Measurements from ENCODE around the gene ATR. TPM values are rescaled to one million over a fixed set of nuclear protein-coding genes. Genes with fewer than 3 reads are reported as not detected.
A peak's percentile ranks its signal among the peaks of the same experiment; 100 is the strongest.
"Not testable (repeated sequence)": the region's sequence is repeated elsewhere in the genome, so short reads cannot be mapped to it uniquely, and the experiment has no call there.

The ATR gene
- polyA plus RNA-seq, 1 donor from 2014 or later, result 26.1 TPM

DNA sequence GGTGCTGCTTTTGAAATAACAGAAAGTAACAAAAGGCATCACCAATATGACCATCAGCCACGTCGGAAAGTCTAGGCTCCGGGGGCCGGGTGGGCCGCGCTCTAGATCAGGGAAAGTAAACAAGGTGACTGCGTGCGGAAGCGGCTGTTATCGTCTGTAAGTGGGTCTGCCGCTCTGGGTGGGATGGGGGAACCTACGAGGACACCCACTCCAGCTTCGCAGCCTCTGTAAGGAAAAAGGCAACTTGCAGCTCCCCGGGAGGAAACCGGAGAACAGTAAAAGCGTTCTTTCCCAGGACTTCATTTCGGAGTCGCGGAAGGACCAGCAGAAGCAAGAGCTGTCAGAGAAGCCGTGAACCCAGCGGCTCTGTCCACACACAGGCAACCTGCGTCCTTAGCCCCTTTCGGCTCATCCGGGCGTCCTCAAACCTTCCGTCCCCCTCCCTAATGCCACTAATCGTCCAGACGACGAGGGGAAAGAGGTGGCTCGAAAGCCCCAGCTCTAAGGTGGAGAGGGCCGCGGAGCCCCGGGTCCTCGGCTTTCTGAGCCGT lies 131.2 kb downstream of the ATR start:
- Histone ChIP-seq H4K20me1 (ENCODE audit: insufficient read depth) (no peaks in the 10 kb centered on the region), H3K4me2 (ENCODE audit: low read length) (peak overlapping the region; percentile 80), H3K36me3 (ENCODE audit: insufficient read depth, low read length) (no peaks in the 10 kb centered on the region), H3K9ac (ENCODE audit: low read length) (peak overlapping the region; percentile 87), H3K4me3 (ENCODE audit: low read length) (peak overlapping the region; percentile 92), H3K9me3 (ENCODE audit: low read length) (no peaks in the 10 kb centered on the region), H3K27ac (ENCODE audit: low read length) (peak overlapping the region; percentile 81), H3F3A (ENCODE audit: insufficient read depth, low read length, poor library complexity, severe bottlenecking) (no peaks in the 10 kb centered on the region), H3K27me3 (ENCODE audit: insufficient read depth, low read depth, low read length) (no peaks in the 10 kb centered on the region), H3K79me2 (replicated peaks; ENCODE audit: insufficient read depth, low read length) (peaks cover 46% of the 10 kb centered on the region), H2AFZ (ENCODE audit: low read depth, low read length) (peak overlapping the region; percentile 92), H3K9me2 (ENCODE audit: insufficient read depth, low read length) (no peaks in the 10 kb centered on the region)
- TF ChIP-seq, protein P1, sequence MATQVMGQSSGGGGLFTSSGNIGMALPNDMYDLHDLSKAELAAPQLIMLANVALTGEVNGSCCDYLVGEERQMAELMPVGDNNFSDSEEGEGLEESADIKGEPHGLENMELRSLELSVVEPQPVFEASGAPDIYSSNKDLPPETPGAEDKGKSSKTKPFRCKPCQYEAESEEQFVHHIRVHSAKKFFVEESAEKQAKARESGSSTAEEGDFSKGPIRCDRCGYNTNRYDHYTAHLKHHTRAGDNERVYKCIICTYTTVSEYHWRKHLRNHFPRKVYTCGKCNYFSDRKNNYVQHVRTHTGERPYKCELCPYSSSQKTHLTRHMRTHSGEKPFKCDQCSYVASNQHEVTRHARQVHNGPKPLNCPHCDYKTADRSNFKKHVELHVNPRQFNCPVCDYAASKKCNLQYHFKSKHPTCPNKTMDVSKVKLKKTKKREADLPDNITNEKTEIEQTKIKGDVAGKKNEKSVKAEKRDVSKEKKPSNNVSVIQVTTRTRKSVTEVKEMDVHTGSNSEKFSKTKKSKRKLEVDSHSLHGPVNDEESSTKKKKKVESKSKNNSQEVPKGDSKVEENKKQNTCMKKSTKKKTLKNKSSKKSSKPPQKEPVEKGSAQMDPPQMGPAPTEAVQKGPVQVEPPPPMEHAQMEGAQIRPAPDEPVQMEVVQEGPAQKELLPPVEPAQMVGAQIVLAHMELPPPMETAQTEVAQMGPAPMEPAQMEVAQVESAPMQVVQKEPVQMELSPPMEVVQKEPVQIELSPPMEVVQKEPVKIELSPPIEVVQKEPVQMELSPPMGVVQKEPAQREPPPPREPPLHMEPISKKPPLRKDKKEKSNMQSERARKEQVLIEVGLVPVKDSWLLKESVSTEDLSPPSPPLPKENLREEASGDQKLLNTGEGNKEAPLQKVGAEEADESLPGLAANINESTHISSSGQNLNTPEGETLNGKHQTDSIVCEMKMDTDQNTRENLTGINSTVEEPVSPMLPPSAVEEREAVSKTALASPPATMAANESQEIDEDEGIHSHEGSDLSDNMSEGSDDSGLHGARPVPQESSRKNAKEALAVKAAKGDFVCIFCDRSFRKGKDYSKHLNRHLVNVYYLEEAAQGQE (IDR thresholded peaks at IDR 0.05; ENCODE audit: borderline replicate concordance), result peak; percentile 56
- no peak for TF ChIP-seq SMC3 (conservative IDR thresholded peaks at IDR 0.05; ENCODE audit: poor library complexity)

DNA sequence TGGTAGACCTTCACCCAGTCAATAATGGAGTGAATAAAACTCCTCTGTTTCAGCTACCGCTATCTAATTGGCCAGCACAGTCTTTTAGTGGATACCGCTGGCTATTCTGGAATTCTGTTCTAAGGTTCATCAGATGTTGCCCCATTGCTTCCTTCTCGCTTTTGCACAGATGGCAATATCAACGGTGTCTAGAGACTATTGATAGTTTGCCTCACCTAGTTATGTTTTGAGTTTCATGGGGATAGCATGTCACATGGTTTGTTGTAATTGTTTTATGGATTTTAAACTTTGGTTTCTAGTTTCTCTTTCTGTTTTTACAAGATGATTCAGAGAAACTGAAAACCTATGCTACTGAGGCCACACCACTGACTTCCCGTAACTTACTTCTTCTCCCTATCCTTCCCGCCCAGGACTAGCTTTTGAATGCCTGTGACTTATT lies 132.7 kb downstream of the ATR start:
- H2AFZ ChIP-seq (ENCODE audit: low read depth, low read length), result no peak overlapping the region
- H3K27me3 ChIP-seq (ENCODE audit: insufficient read depth, low read depth, low read length), result no peaks in the 10 kb centered on the region
- H3K4me2 ChIP-seq (ENCODE audit: low read length), result peak overlapping the region; percentile 80
- no peak for TF ChIP-seq RAD21 (conservative IDR thresholded peaks at IDR 0.05)
- TF ChIP-seq, protein P2, sequence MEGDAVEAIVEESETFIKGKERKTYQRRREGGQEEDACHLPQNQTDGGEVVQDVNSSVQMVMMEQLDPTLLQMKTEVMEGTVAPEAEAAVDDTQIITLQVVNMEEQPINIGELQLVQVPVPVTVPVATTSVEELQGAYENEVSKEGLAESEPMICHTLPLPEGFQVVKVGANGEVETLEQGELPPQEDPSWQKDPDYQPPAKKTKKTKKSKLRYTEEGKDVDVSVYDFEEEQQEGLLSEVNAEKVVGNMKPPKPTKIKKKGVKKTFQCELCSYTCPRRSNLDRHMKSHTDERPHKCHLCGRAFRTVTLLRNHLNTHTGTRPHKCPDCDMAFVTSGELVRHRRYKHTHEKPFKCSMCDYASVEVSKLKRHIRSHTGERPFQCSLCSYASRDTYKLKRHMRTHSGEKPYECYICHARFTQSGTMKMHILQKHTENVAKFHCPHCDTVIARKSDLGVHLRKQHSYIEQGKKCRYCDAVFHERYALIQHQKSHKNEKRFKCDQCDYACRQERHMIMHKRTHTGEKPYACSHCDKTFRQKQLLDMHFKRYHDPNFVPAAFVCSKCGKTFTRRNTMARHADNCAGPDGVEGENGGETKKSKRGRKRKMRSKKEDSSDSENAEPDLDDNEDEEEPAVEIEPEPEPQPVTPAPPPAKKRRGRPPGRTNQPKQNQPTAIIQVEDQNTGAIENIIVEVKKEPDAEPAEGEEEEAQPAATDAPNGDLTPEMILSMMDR (IDR thresholded peaks at IDR 0.05; ENCODE audit: poor library complexity, severe bottlenecking), result no peak
- TF ChIP-seq TAF1 (IDR thresholded peaks at IDR 0.05; ENCODE audit: low read depth), result no peak
- no peak for TF ChIP-seq EZH2 (IDR thresholded peaks at IDR 0.05; ENCODE audit: borderline replicate concordance, insufficient read depth, low read length, poor library complexity, severe bottlenecking)
- TF ChIP-seq EP300 (conservative IDR thresholded peaks at IDR 0.05; ENCODE audit: poor library complexity, severe bottlenecking), result no peak
- no peak for TF ChIP-seq MXI1 (conservative IDR thresholded peaks at IDR 0.05; ENCODE audit: poor library complexity, severe bottlenecking)
- peak overlapping the region; percentile 92 for H3K4me3 ChIP-seq (ENCODE audit: low read length)
- no peaks in the 10 kb centered on the region for H3F3A ChIP-seq (ENCODE audit: insufficient read depth, low read length, poor library complexity, severe bottlenecking)
- H3K9ac ChIP-seq (ENCODE audit: low read length), result no peak overlapping the region
- H3K9me3 ChIP-seq (ENCODE audit: low read length), result no peaks in the 10 kb centered on the region
- no peaks in the 10 kb centered on the region for H3K9me2 ChIP-seq (ENCODE audit: insufficient read depth, low read length)
- no peaks in the 10 kb centered on the region for H3K36me3 ChIP-seq (ENCODE audit: insufficient read depth, low read length)
- H3K79me2 ChIP-seq (replicated peaks; ENCODE audit: insufficient read depth, low read length), result peaks cover 46% of the 10 kb centered on the region
- no peak overlapping the region for H3K27ac ChIP-seq (ENCODE audit: low read length)
- no peaks in the 10 kb centered on the region for H4K20me1 ChIP-seq (ENCODE audit: insufficient read depth)

DNA sequence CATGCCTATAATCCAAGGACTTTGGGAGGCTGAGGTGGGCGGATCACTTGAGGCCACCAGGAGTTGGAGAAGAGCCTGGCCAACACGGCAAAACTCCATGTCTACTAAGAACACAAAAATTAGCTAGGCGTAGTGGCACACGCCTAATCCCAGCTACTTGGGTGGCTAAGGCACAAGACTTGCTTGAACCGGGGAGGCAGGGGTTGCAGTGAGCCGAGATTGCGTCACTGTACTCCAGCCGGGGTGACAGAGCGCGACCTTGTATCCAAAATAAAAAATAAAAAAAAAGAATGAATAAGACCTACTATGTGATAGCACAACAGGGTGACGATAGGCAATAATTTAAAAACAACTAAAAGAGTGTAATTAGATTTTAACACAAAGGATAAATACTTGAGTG lies 134.2 kb downstream of the ATR start:
- H3K4me3 ChIP-seq (ENCODE audit: low read length), result no peak overlapping the region
- TF ChIP-seq RAD21 (conservative IDR thresholded peaks at IDR 0.05), result no peak
- no peaks in the 10 kb centered on the region for H3F3A ChIP-seq (ENCODE audit: insufficient read depth, low read length, poor library complexity, severe bottlenecking)
- no peak overlapping the region for H3K27ac ChIP-seq (ENCODE audit: low read length)
- peaks cover 46% of the 10 kb centered on the region for H3K79me2 ChIP-seq (replicated peaks; ENCODE audit: insufficient read depth, low read length)
- no peak overlapping the region for H2AFZ ChIP-seq (ENCODE audit: low read depth, low read length)
- no peaks in the 10 kb centered on the region for H3K36me3 ChIP-seq (ENCODE audit: insufficient read depth, low read length)
- H3K9me2 ChIP-seq (ENCODE audit: insufficient read depth, low read length), result no peaks in the 10 kb centered on the region
- H3K4me2 ChIP-seq (ENCODE audit: low read length), result no peak overlapping the region
- no peaks in the 10 kb centered on the region for H3K9me3 ChIP-seq (ENCODE audit: low read length)
- no peaks in the 10 kb centered on the region for H4K20me1 ChIP-seq (ENCODE audit: insufficient read depth)
- no peaks in the 10 kb centered on the region for H3K27me3 ChIP-seq (ENCODE audit: insufficient read depth, low read depth, low read length)
- H3K9ac ChIP-seq (ENCODE audit: low read length), result no peak overlapping the region

DNA sequence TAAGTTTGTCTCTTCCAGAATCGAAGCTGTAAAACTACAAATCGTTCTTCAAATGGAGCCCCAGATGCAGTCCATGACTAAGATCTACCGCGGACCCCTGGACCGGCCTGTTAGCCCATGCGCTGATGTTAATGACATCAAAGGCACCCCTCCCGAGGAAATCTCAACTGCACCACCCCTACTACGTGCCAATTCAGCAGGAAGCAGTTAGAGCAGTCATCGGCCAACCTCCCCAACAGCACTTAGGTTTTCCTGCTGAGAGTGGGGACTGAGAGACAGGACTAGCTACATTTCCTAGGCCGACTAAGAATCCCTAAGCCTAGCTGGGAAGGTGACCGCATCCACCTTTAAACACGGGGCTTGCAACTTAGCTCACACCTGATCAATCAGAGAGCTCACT lies 135.5 kb downstream of the ATR start:
- H3K79me2 ChIP-seq (replicated peaks; ENCODE audit: insufficient read depth, low read length), result peaks cover 46% of the 10 kb centered on the region
- not testable (repeated sequence) for H3K9ac ChIP-seq (ENCODE audit: low read length); H3K36me3 ChIP-seq (ENCODE audit: insufficient read depth, low read length); H3K4me2 ChIP-seq (ENCODE audit: low read length); H4K20me1 ChIP-seq (ENCODE audit: insufficient read depth); H3F3A ChIP-seq (ENCODE audit: insufficient read depth, low read length, poor library complexity, severe bottlenecking); H3K4me3 ChIP-seq (ENCODE audit: low read length); H2AFZ ChIP-seq (ENCODE audit: low read depth, low read length); H3K9me3 ChIP-seq (ENCODE audit: low read length); H3K27ac ChIP-seq (ENCODE audit: low read length); H3K9me2 ChIP-seq (ENCODE audit: insufficient read depth, low read length); H3K27me3 ChIP-seq (ENCODE audit: insufficient read depth, low read depth, low read length)

DNA sequence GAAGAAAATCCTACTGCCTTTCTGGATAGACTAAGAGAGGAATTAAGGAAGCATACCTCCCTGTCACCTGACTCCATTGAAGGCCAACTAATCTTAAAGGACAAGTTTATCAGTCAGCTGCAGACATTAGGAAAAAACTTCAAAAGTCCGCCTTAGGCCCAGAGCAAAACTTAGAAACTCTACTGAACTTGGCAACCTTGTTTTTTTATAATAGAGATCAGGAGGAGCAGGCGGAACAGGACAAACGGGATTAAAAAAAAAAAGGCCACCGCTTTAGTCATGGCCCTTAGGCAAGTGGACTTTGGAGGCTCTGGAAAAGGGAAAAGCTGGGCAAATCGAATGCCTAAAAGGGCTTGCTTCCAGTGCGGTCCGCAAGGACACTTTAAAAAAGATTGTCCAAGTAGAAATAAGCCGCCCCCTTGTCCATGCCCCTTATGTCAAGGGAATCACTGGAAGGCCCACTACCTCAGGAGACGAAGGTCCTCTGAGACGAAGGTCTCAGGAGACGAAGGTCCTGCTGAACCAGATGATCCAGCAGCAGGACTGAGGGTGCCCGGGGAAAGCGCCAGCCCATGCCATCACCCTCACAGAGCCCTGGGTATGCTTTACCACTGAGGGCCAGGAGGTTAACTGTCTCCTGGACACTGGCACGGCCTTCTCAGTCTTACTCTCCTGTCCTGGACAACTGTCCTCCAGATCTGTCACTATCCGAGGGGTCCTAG lies 138.9 kb downstream of the ATR start:
- H3K27me3 ChIP-seq (ENCODE audit: insufficient read depth, low read depth, low read length); H3K9ac ChIP-seq (ENCODE audit: low read length); H3K9me3 ChIP-seq (ENCODE audit: low read length); H3K36me3 ChIP-seq (ENCODE audit: insufficient read depth, low read length); H3K4me3 ChIP-seq (ENCODE audit: low read length); H2AFZ ChIP-seq (ENCODE audit: low read depth, low read length); H3K4me2 ChIP-seq (ENCODE audit: low read length); H3K9me2 ChIP-seq (ENCODE audit: insufficient read depth, low read length); H3K27ac ChIP-seq (ENCODE audit: low read length); H3F3A ChIP-seq (ENCODE audit: insufficient read depth, low read length, poor library complexity, severe bottlenecking); H4K20me1 ChIP-seq (ENCODE audit: insufficient read depth): not testable (repeated sequence)
- peaks cover 24% of the 10 kb centered on the region for H3K79me2 ChIP-seq (replicated peaks; ENCODE audit: insufficient read depth, low read length)

Data from neural cell (in vitro differentiated cells).